HG03139 (cell line): Measurements from ENCODE around the gene ELL.

Experiments
- ATAC-seq: cut with Tn5 transposase; IDR thresholded peaks from one replicate; pipeline ENCODE4 v1.9.1; 2021; ENCODE audit not compliant: unreplicated experiment

Gene ELL

DNA sequence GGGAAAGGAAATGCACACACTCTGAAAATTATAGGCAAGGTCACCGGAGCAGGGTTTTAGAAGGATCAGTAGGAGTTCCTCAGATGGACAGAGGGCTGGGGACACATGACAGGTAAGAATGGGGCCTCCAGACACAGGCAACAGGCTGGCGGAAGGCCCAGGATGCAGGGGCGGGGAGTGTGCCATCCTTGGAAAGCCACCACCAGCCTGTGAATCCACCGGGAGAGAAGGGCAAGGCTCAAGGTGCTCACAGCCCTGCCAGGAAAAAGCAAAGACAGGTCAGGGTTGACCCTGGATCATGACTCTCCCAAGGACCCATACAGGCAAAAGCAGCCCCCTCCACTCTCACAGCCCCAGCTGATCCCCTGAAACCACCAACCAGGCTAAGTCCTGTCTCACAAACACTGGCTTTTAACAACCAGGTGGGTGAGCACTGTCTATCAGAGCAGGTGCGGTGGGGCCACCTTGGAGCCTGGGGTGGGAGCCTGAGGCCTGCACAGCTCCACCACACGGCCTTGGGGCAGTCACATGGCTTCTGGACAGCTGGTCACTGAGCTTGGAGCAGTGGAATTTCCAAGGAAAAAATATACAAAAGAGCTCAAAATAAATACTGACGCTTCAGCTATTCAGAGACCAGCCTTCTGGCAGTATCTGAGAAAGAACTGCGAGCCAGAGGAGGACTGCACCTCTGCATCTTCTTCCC is 48.7 kb downstream of the ELL start:
- no peak for ATAC-seq

DNA sequence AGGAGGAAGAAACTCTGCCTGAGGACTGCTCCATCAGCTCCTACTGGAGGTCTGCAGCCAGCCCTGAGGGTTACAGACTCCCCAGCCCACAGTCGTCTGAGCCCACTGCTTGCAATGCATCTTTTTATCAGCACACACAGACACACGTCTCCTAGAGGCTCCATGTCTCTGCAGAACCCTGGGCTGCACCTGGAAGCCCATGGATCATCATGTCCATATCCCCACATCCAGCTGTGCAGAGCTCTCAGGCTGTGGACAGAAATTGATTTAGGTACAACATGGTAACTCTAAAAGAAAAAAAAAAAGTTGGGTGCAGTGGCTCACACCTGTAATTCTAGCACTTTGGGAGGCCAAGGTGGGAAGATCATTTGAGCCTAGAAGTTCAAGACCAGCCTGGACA is 51.1 kb downstream of the ELL start:
- no peak for ATAC-seq

GRCh38 chr19:18469069-18469846 is 52.6 kb downstream of the ELL start:
- ATAC-seq, result no peak

DNA sequence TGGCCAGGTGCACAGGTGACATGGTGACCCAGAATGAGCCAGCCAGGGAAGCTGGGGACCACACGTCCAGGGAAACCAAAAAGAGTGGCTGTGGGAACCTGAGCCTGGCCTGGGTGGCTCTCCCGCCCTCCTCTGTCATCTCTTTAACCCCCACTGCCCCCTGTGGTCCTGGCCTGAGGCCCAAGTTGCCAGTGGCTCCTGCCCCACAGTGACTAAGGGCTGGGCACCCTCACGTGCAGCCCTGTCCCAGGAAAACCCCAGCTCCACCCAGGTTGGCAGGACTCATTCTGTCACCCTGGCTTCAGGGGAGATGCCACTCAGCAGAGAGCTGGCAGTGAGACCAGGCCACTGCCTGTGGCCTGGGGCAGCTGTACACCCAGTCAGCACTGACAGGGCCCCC is 53.4 kb downstream of the ELL start:
- no peak for ATAC-seq

DNA sequence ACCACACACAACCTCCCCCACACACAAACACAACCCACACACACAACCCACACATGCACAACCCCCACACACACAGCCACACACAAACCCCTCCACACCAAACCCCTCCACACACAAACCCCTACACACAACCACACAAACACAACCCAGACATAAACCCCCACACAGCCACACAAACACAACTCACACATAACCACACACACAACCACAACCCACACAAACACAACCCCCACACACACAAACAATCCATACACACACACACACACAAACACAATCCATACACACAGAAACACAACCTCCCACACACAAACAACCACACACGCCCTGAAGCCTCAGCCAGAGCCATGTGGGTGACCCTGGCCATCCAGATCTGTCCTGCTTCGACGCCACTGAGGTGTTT is 53.9 kb downstream of the ELL start:
- ATAC-seq, result no peak

DNA sequence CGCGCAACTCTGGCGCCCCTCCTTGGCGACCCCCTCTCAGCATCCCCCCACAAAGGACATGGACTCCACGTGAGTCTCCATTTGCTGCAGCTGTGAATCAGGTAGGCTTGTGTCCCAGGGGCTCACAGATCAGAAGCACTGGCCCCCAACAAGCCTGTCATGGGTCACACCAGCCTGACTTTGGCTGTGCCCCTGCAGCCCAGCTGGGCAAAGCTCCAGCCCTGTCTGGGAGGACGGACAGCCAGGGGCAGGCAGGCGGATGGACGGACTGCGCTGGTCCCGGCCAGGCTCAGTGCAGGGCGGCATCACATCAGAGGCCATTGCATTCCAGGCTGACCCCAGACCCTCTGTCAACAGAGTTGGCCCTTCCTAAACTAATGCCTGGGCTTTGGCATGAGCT is 55.5 kb downstream of the ELL start:
- no peak for ATAC-seq

- no peak for ATAC-seq
These were observed 55.9 kb downstream of the ELL start for GRCh38 chr19:18465964-18466339.

- ATAC-seq, result no peak
These were observed 56.5 kb downstream of the ELL start for GRCh38 chr19:18465214-18465963.

DNA sequence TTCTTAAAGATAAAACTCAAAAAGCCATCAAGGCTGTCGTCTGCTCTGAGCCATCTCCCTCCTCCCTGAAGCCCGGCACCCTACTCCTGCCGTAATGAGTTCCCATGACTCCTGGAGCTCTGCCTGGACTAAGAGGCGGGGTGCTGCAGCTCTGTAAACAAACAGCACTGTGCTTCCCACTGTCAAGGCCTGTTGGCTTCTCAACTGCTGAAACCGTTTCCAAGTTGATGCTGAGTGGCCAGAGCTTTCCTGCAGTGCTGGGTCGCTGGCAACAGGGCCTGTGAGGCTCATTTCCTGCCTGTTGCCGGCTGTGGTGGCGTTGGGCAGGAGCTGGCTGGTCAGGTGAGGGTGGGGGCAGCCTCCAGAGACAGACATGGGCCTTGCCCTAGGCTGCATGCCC is 57.2 kb downstream of the ELL start:
- ATAC-seq, result no peak

GRCh38 chr19:18461471-18461870 is 60.4 kb downstream of the ELL start:
- ATAC-seq, result no peak

GRCh38 chr19:18460900-18461299 is 61.0 kb downstream of the ELL start:
- ATAC-seq, result no peak

- ATAC-seq, result no peak
These were observed 64.2 kb downstream of the ELL start for GRCh38 chr19:18457483-18458331.

GRCh38 chr19:18456974-18457373 is 64.9 kb downstream of the ELL start:
- no peak for ATAC-seq

DNA sequence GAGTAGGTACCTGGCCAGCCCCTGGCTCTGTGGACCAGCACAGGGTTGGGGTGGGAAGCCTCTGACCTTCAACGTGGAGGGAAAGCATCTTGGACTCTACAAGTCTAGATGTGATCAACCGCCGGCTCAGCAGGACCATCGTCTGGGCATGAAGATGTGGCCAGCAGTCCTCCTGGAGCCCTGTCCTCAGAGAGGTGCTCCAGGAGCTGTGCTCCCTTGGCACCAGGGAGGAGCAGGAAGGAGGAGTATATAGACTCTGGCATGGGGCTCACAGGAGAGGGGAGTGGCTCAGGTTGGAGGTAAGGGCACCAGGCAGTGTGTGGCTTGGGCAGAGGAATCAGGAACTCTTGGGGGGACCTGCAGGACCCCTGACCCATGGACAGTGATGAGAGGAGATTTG is 65.6 kb downstream of the ELL start:
- no peak for ATAC-seq

- no peak for ATAC-seq
These were observed 68.4 kb downstream of the ELL start for GRCh38 chr19:18453269-18454024.

- ATAC-seq, result no peak
These were observed 69.5 kb downstream of the ELL start for GRCh38 chr19:18452386-18452785.

GRCh38 chr19:18450931-18451836 is 70.7 kb downstream of the ELL start:
- no peak for ATAC-seq

- no peak for ATAC-seq
These were observed 71.6 kb downstream of the ELL start for GRCh38 chr19:18450021-18450930.
